Endothelial cell of umbilical vein (primary cell): ENCODE measurements around the gene CCDC188. TPM values are rescaled to one million over a fixed set of nuclear protein-coding genes. Genes with fewer than 3 reads are reported as not detected.

Experiments
- BruUV-seq: library from RNA; stranded (reverse); fragments of 400-500 nt; replicated peaks from 2 replicates; lab custom pipeline; 2021; lab: Mats Ljungman, UMichigan
- CTCF ChIA-PET: fragments of 300-600, 350-600 bp; sonication (Branson Sonifier 250); formaldehyde crosslinking; loops from one replicate; lab custom pipeline; 2021; ENCODE audit warnings: antibody characterized with exemption, inconsistent platforms; lab: Charles Lee
- POLR2A ChIA-PET: fragments of 300-600, 350-600 bp; sonication (Branson Sonifier 250); formaldehyde crosslinking; loops from one replicate; lab custom pipeline; 2021; ENCODE audit warnings: antibody characterized with exemption, inconsistent platforms; lab: Charles Lee
- DNase-seq: peaks from one replicate; pipeline ENCODE4 v3.0.0-alpha.2; 2011; ENCODE audit warnings: low read depth, low spot score
- FAIRE-seq: peaks from 2 replicates; lab custom pipeline; 2011; peaks lifted over from hg19 to GRCh38; lab: Jason Lieb, UNC
- H2AFZ ChIP-seq: 2 replicates; pipeline ENCODE4 v1.6.0; 2012; ENCODE audit warnings: low read depth, low read length, control low read depth, inconsistent platforms
- H3K27ac ChIP-seq: 2 replicates; pipeline ENCODE4 v1.5.1; 2011; ENCODE audit warnings: low read depth, mild to moderate bottlenecking, control low read depth, low read length, moderate library complexity; ENCODE audit not compliant: insufficient read depth
- H3K27me3 ChIP-seq, 2 experiments: 2 replicates each; pipeline versions ENCODE4 v1.6.0 to v1.6.1; 2011; ENCODE audit warnings: low read length in 2 of 2, mixed read lengths in 1 of 2; ENCODE audit not compliant: control insufficient read depth in 2 of 2, insufficient read depth in 2 of 2
- H3K36me3 ChIP-seq, 2 experiments: 2 replicates in 1 of 2; 3 replicates in 1 of 2; pipeline ENCODE4 v1.5.1; 2011; ENCODE audit warnings: low read length in 2 of 2, mild to moderate bottlenecking in 1 of 2, moderate library complexity in 1 of 2; ENCODE audit not compliant: control insufficient read depth in 2 of 2, insufficient read depth in 2 of 2; ENCODE audit errors: extremely low read depth in 1 of 2
- H3K4me1 ChIP-seq: 3 replicates; pipeline ENCODE4 v1.5.1; 2011; ENCODE audit warnings: mild to moderate bottlenecking, low read length; ENCODE audit not compliant: control insufficient read depth, insufficient read depth; ENCODE audit errors: extremely low read depth
- H3K4me2 ChIP-seq: 2 replicates; pipeline ENCODE4 v1.6.1; 2011; ENCODE audit warnings: low read length, control low read depth, mixed read lengths; ENCODE audit not compliant: insufficient read depth
- H3K4me3 ChIP-seq, 3 experiments: fragments of 200-600 bp in 1 of 3; sonication (generic), shearing (Covaris generic) in 1 of 3; replicated peaks in 1 of 3; 2 replicates each; pipeline ENCODE4 v1.5.1; 2011 to 2016; ENCODE audit warnings: control low read depth in 3 of 3, low read length in 3 of 3, mild to moderate bottlenecking in 2 of 3, inconsistent platforms in 1 of 3, low read depth in 1 of 3, moderate library complexity in 1 of 3; ENCODE audit not compliant: insufficient read depth in 1 of 3
- H3K79me2 ChIP-seq: 2 replicates; pipeline ENCODE4 v1.6.0; 2012; ENCODE audit warnings: low read length, inconsistent platforms; ENCODE audit not compliant: control insufficient read depth, insufficient read depth
- H3K9ac ChIP-seq: replicated peaks from 2 replicates; pipeline ENCODE3; 2011; ENCODE audit warnings: low read length, control low read depth; ENCODE audit not compliant: insufficient read depth; ENCODE audit errors: extremely low read depth
- H3K9me1 ChIP-seq: replicated peaks from 3 replicates; pipeline ENCODE4 v1.6.0; 2011; ENCODE audit warnings: mild to moderate bottlenecking, low read length; ENCODE audit not compliant: control insufficient read depth, insufficient read depth; ENCODE audit errors: extremely low read depth
- H3K9me3 ChIP-seq: replicated peaks from 2 replicates; pipeline ENCODE4 v1.5.1; 2012; ENCODE audit warnings: low read length, inconsistent platforms; ENCODE audit not compliant: control insufficient read depth, insufficient read depth
- H4K20me1 ChIP-seq: replicated peaks from 2 replicates; pipeline ENCODE3; 2011; ENCODE audit warnings: mild to moderate bottlenecking, low read length; ENCODE audit not compliant: control insufficient read depth, insufficient read depth; ENCODE audit errors: extremely low read depth
- CTCF ChIP-seq, 2 donors: IDR thresholded peaks; 1 replicate in 1 of 2; 2 replicates in 1 of 2; pipeline ENCODE4 v1.5.1; 2011; ENCODE audit warnings: low read length in 2 of 2, mild to moderate bottlenecking in 2 of 2, moderate library complexity in 2 of 2, control low read depth in 1 of 2, inconsistent platforms in 1 of 2, low read depth in 1 of 2; ENCODE audit not compliant: insufficient read depth in 1 of 2; ENCODE audit errors: extremely low read depth in 1 of 2
- EZH2 ChIP-seq: IDR thresholded peaks from 2 replicates; pipeline ENCODE4 v1.6.1; 2012; ENCODE audit warnings: borderline replicate concordance, low read depth, mild to moderate bottlenecking, moderate library complexity, low read length, inconsistent platforms; ENCODE audit not compliant: severe bottlenecking
- FOS ChIP-seq: IDR thresholded peaks from 2 replicates; pipeline ENCODE4 v1.6.1; 2011; ENCODE audit warnings: mild to moderate bottlenecking, low read length, moderate library complexity, borderline replicate concordance; ENCODE audit not compliant: insufficient read depth
- GATA2 ChIP-seq: IDR thresholded peaks from 2 replicates; pipeline ENCODE4 v1.7.0; 2011; ENCODE audit warnings: low read depth, mild to moderate bottlenecking, moderate library complexity, mixed read lengths, low read length; ENCODE audit not compliant: insufficient read length, insufficient read depth
- JUN ChIP-seq: IDR thresholded peaks from 2 replicates; pipeline ENCODE4 v1.6.1; 2011; ENCODE audit warnings: borderline replicate concordance, low read depth; ENCODE audit not compliant: insufficient read length, insufficient read depth
- MAX ChIP-seq: IDR thresholded peaks from 2 replicates; pipeline ENCODE4 v1.6.1; 2011; ENCODE audit not compliant: insufficient read depth, insufficient read length
- MYC ChIP-seq: IDR thresholded peaks from one replicate; pipeline ENCODE4 v1.6.1; 2011; ENCODE audit warnings: mild to moderate bottlenecking, low read depth, low read length
- POLR2A ChIP-seq: IDR thresholded peaks from 2 replicates; pipeline ENCODE4 v1.6.1; 2012; ENCODE audit warnings: low read depth, mild to moderate bottlenecking, control low read depth, low read length
- POLR2AphosphoS5 ChIP-seq: IDR thresholded peaks from 2 replicates; pipeline ENCODE4 v1.6.1; 2012; ENCODE audit warnings: low read depth, mild to moderate bottlenecking, control low read depth, low read length, moderate library complexity; ENCODE audit not compliant: insufficient read depth
- dilution Hi-C: fragments of 300-500 bp; cut with MboI; formaldehyde crosslinking; loops from one replicate; pipeline ENCODE4 v1.15.0; 2019; ENCODE audit warnings: low sequenced_read_pairs; ENCODE audit not compliant: extremely low pct_ligation_motif_present
- intact Hi-C: fragments of 100-400 bp; cut with micrococcal nuclease; formaldehyde crosslinking; loops from one replicate; pipeline ENCODE4 v1.10.0; 2022
- polyA plus RNA-seq, 4 experiments: library from polyadenylated mRNA; depleted of rRNA in 3 of 4; stranded (reverse) in 3 of 4; unstranded in 1 of 4; fragments of >200 nt; gene quantifications; 2 replicates each; pipeline versions ENCODE4 v1.2.1 to v1.2.3, GENCODE V29; 2011 to 2012; ENCODE audit warnings: missing spikeins in 1 of 4
- total RNA-seq: library from RNA; stranded (reverse); gene quantifications from 2 replicates; pipeline ENCODE4 v1.2.3, GENCODE V29; 2021

The CCDC188 gene
- total and polyA plus RNA-seq, 2 donors (not counting 3 experiments of a cell fraction or from before 2014, with no cell fraction given): 9.4 to 9.8 TPM

- CTCF ChIA-PET: no interaction called here
- dilution Hi-C loops: no loop called here
- no peaks in the 10 kb centered on the region for H3K27me3 ChIP-seq
Measured at GRCh38 chr22:20123366-20124082, 27.3 kb downstream of the CCDC188 start.

More at GRCh38 chr22:20123366-20124082, 27.3 kb downstream of the CCDC188 start:
- Histone ChIP-seq H3K9ac (no peak overlapping the region), H3K4me3 (no peak overlapping the region), H3K27ac (no peak overlapping the region), H4K20me1 (no peaks in the 10 kb centered on the region), H3K79me2 (peaks cover 52% of the 10 kb centered on the region), H2AFZ (no peak overlapping the region), H3K4me1 (peaks cover 9% of the 10 kb centered on the region), H3K9me1 (no peaks in the 10 kb centered on the region), H3K36me3 (peaks cover 12 to 40% of the 10 kb centered on the region in 2 experiments), H3K4me2 (no peak overlapping the region), H3K9me3 (no peaks in the 10 kb centered on the region)
- TF ChIP-seq JUN: no peak
- no peak for TF ChIP-seq MAX
- TF ChIP-seq GATA2: no peak
- no peak for TF ChIP-seq POLR2AphosphoS5
- TF ChIP-seq EZH2: no peak
- TF ChIP-seq CTCF (IDR thresholded peaks at IDR 0.05; ENCODE audit: extremely low read depth in 1 of 2, insufficient read depth in 1 of 2, low read depth in 1 of 2, low read length in 2 of 2): no peak
- TF ChIP-seq FOS: no peak
- TF ChIP-seq MYC: no peak
- no peak for TF ChIP-seq POLR2A
- POLR2A ChIA-PET: no interaction called here
- intact Hi-C loops: no loop called here
- no TSS peak for BruUV-seq
- DNase-seq: no peak
- FAIRE-seq: no peak
